TTC549 (cell line): ENCODE measurements around the gene MYBL2.

ENCODE experiments used
- FAIRE-seq: peaks from 2 replicates; lab custom pipeline; 2012; peaks lifted over from hg19 to GRCh38; lab: Jason Lieb, UNC

MYBL2 gene

DNA sequence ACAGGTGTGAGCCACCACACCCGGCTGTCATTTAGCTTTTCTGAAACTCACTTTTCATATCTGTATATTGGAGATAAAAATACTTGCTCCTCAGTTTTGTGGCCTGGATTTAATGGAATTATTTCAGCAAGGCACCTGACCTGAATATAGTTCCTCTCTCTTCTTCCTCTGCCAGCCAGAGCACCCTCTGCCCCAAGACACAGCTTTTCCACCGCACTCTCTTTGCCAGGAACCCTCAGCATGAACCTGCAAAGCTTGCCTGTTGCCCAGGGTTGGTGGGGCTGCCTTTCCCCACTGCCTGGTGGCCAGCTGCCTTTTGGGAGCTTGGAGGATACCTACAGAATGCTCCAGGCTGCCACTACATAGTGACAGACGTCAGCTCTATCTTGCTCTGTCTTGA, 56.8 kb downstream of the MYBL2 start:
- no peak for FAIRE-seq

GRCh38 chr20:43724383-43724782, 57.5 kb downstream of the MYBL2 start:
- no peak for FAIRE-seq

- no peak for FAIRE-seq
Observed at GRCh38 chr20:43725666-43726065, 58.8 kb downstream of the MYBL2 start.

- no peak for FAIRE-seq
Observed at GRCh38 chr20:43726333-43726732, 59.4 kb downstream of the MYBL2 start.

GRCh38 chr20:43726811-43727338, 60.0 kb downstream of the MYBL2 start, which contains the start of gene GTSF1L:
Gene GTSF1L (minus strand): TSS chr20:43727002. CDS start chr20:43726694, 308 bp downstream.
- no peak for FAIRE-seq

- no peak for FAIRE-seq
Observed at GRCh38 chr20:43727980-43728590, 61.2 kb downstream of the MYBL2 start.

GRCh38 chr20:43728686-43729255, 61.9 kb downstream of the MYBL2 start:
- FAIRE-seq = no peak

GRCh38 chr20:43731469-43731868, 64.6 kb downstream of the MYBL2 start:
- no peak for FAIRE-seq

DNA sequence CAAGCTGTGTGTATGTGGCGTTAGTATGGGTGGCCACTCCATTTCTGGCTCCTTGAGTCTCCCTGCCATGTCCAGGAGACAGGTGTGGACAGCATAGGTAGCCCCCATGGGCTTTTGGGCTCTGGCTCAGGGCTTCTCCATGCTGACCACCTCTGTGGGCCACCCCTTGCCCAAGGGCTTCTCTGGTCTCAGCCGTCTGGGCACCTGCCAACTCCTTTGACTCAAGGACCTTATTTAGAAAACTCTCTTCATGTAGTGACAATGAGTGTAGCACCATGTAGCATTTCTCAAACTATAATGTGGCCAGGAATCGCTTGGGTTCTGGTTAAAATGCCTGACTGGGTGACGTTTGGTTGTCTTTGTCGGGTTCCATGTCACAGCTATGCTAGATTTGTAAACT, 65.0 kb downstream of the MYBL2 start:
- no peak for FAIRE-seq

GRCh38 chr20:43736588-43737158, 69.8 kb downstream of the MYBL2 start:
- FAIRE-seq = no peak

DNA sequence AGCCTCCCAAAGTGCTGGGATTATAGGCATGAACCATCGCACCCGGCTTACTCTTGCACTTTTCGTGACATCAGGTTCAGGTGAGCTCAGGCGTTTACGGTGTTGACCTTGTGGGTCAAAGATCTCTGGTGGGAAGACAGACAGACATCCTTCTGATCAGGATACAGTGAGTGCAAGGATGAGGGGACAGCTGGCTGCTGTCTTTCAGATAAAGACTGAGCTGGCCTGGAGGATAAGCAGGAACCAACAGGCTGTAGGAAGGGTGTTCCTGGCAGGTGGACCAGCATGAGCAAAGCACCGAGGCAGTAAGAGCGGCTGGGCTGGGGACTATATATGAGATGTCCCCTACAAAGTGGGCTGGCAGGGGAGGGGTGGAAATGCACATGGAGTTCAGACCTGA, 71.0 kb downstream of the MYBL2 start:
- FAIRE-seq = no peak

DNA sequence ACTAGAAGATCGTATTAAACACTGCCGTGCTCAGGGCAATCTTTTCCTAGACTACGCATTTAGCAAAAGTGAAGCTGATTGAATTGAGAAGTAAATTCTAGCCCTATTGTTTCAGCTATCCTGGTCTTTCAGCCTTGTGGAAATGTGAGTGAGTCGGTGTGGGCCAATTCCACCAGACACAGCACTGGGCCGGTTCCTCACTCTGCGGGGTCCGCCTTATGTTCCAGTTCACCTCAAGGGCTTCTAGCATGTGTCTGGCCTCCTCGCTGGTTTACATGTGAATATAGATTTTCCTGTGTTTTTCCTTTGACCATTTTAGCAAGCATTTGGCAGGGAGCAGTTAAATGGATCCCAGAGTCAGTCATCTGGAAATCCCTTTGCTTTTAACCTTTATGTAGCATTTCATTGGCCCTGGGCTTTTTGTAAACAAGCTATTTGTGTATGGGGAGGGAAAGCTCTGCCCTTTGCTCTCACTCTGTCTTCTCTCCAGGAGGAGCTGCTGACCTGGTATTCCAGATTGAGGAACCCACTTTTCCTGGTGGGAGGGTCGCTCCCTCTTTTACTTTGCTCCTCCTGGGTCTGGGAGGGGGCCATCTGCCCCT, 72.3 kb downstream of the MYBL2 start:
- FAIRE-seq = no peak

GRCh38 chr20:43740642-43741041, 73.7 kb downstream of the MYBL2 start:
- FAIRE-seq = no peak

DNA sequence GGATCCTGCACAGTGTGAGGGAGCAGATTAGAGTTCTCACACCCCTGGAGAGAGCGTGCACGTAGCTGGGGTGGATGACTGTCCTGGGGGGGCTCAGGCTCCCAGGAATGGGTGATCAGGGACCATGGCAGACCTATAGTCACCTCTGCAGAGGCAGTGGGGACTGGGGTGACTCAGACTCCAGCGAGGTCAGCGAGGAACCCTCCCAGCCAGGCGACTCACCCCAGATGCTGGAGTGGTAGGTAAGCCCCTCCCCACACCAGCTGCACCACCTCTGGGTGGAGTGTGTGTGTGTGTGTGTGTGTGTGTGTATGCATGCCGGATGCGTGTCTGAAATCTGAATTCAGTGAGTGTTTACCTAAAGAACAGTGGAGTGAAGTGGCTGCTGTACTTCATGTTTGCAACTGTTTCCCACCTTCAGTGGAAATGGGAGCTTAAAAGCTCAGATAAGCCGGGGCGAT, 77.3 kb downstream of the MYBL2 start:
- FAIRE-seq = no peak

GRCh38 chr20:43744966-43745730, 78.2 kb downstream of the MYBL2 start:
- no peak for FAIRE-seq

- FAIRE-seq = no peak
Observed at GRCh38 chr20:43746344-43747137, 79.6 kb downstream of the MYBL2 start.

DNA sequence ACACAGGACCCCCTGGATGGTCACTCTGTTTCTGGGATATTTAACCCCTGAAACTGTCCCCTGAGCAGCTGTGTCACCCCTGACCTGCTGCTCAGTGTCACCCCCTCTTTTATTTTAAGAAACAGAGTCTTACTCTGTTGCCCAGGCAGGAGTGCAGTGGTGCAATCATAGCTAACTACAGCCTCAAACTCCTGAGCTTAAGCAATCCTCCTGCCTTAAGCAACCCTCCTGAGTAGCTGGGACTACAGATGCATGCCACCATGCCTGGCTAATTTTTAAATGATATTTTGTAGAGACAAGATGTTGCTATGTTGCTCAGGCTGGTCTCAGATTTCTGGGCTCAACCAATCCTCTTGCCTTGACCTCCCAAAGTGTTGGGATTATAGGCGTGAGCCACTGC, 81.4 kb downstream of the MYBL2 start:
- FAIRE-seq = no peak

DNA sequence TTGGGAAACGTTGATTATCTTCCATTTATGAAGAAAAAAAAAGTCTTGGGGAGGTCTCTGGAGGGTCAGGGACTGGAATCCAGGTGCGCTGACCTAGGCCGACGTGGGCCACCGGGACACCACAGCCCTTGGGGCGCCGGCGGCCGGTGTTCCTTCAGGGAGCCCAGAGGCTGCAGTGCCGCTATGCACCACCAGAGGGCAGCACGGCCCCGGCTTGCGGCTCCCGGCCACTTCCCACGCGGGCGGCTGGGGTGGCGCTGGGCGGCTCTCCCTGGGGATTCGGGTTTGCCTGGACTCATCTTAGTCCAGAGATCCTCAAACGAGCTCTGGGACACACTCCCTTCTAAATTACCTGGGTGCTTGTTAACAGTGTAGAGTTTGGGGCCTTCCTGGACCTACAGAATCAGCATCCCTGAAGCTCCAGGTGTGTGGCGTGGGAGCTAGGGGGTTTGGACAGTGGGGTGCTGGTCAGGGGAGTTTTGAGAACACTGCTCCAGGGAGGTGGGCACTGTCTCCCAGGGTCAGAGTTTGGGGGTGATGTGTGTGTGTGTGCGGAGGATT, 82.9 kb downstream of the MYBL2 start:
- FAIRE-seq = no peak

GRCh38 chr20:43750774-43751166, 83.9 kb downstream of the MYBL2 start:
- FAIRE-seq = no peak

GRCh38 chr20:43751167-43752050, 84.5 kb downstream of the MYBL2 start:
- FAIRE-seq = no peak

GRCh38 chr20:43752051-43752360, 85.1 kb downstream of the MYBL2 start:
- FAIRE-seq = no peak
